Activated CD8-positive, alpha-beta T cell treated with anti-CD3 and anti-CD28 coated beads for 36 hours (primary cell): ENCODE results near the gene TENT4B. TPM values are rescaled to one million over a fixed set of nuclear protein-coding genes. Genes with fewer than 3 reads are reported as not detected.

ENCODE experiments used
- ATAC-seq: fragments of 200-7000 bp; cut with Tn5 transposase; one replicate; pipeline ENCODE4 v1.10.0; 2021; ENCODE audit warnings: mild to moderate bottlenecking, moderate library complexity
- CTCF ChIA-PET: fragments of 350-600 bp; sonication (Branson Sonifier 250); formaldehyde crosslinking; loops from one replicate; lab custom pipeline; 2021; ENCODE audit warnings: antibody characterized with exemption; lab: Charles Lee
- POLR2A ChIA-PET: fragments of 350-600 bp; sonication (Branson Sonifier 250); formaldehyde crosslinking; loops from one replicate; lab custom pipeline; 2021; ENCODE audit warnings: antibody characterized with exemption; lab: Charles Lee
- DNase-seq: peaks from one replicate; pipeline ENCODE4 v3.0.0-alpha.2; 2020
- H3K27ac Mint-ChIP-seq: one replicate; pipeline ENCODE4 v1.8.0; 2021; ENCODE audit warnings: mild to moderate bottlenecking, mixed read lengths
- H3K27me3 Mint-ChIP-seq: one replicate; pipeline ENCODE4 v1.8.0; 2021; ENCODE audit warnings: mixed read lengths
- H3K36me3 Mint-ChIP-seq: one replicate; pipeline ENCODE4 v1.8.0; 2021; ENCODE audit warnings: low read depth, mixed read lengths
- H3K4me1 Mint-ChIP-seq: one replicate; pipeline ENCODE4 v1.8.0; 2021; ENCODE audit warnings: low read depth, mixed read lengths
- H3K4me3 Mint-ChIP-seq: one replicate; pipeline ENCODE4 v1.8.0; 2021; ENCODE audit warnings: mild to moderate bottlenecking, moderate library complexity, mixed read lengths
- H3K9me3 Mint-ChIP-seq: one replicate; pipeline ENCODE4 v1.8.0; 2021; ENCODE audit warnings: mixed read lengths
- CTCF ChIP-seq: fragments of 200-600 bp; IDR thresholded peaks from one replicate; pipeline ENCODE4 v1.8.0; 2022; ENCODE audit warnings: antibody characterized with exemption, mild to moderate bottlenecking
- intact Hi-C: fragments of 100-400 bp; cut with micrococcal nuclease; formaldehyde crosslinking; loops from one replicate; pipeline ENCODE4 v1.10.0; 2022
- total RNA-seq, 2 experiments: library from RNA; stranded (reverse); gene quantifications; one replicate each; pipeline ENCODE4 v1.2.3, GENCODE V29; 2021

Gene TENT4B
- total RNA-seq, 2 experiments from 2014 or later, result 19.0 to 19.2 TPM

DNA sequence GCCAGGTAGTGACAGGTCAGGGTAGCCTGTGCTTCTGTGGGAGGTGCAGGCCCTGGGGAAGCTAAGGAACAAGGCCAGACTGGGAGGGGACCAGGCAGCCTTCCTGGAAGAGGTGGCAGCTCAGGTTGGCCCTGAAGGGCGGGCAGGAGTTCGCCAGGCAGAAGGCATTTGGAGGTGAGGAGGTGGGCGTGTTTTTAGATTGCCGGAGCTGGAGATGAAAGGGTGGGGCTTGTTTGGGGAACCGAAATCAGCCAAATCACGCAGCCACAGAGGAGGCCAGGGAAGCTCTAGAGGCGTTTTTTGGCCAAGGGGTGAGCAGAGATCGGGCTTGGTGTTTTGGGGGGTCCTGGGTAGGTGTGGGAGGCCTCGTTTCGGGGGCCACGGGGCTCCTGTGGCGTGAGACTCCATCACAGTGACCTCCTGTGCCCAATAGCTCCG lies 120.8 kb downstream of the TENT4B start:
- Mint-ChIP-seq H3K27me3 (no peaks in the 10 kb centered on the region), H3K9me3 (peaks cover 10% of the 10 kb centered on the region), H3K27ac (peak overlapping the region; percentile 100), H3K4me1 (peaks cover 94% of the 10 kb centered on the region), H3K4me3 (peak overlapping the region; percentile 93), H3K36me3 (peaks cover 39% of the 10 kb centered on the region)
- CTCF ChIA-PET, result interaction anchor here (0.8 to 4.2 kb wide), 14 partner anchors 8 to 392 kb away, joined by 3 to 25 read pairs (median 4); partner anchors contain the start of genes ADCY7 and CNEP1R1
- ATAC-seq (peak; percentile 28), DNase-seq (peak; percentile 68)
- POLR2A ChIA-PET, result interaction anchor here (0.8 to 19.3 kb wide), 10 partner anchors 6 to 408 kb away, joined by 3 to 215 read pairs (median 5); partner anchors contain the start of genes ADCY7 and SNX20
- TF ChIP-seq CTCF, result no peak
- intact Hi-C loops, result no loop called here

DNA sequence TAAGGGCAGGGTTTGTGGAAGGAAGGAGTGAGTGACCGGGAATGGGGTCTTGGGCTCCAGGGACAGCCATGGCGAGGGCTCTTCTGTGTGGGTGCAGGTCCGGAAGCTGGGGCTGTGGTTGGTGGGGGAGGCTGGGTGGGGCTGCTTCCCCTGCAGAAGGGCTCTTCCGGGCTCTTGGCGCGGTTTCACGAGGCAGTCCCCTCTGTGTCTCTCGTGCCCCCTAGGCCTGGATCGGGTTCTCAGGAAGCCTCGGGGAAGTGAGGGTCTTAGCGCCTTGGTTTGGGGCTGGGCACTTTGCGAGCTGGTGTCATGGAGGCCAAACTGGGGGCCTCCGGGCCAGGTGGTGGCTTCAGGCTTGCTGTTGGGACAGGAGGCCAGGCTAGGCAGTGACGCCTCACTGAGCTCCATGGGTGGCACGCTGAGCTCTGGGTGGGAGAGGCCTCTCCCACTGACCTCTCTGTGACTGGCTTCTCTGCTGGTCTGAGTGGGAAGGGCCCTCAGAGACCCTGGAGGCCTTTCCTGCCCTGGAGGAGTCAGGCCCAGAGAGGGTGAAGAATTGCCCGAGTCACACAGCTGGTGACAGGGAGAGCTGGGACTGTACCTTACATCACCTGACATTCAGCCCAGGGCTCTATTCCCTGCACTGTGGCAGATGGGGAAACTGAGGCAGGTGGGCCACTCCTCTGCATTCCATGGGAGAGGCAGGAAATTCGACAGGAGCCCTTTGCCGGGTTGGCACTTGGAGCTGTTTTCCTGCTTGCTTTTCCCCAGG lies 121.4 kb downstream of the TENT4B start:
- Mint-ChIP-seq H3K27me3 (no peaks in the 10 kb centered on the region), H3K4me3 (peak overlapping the region; percentile 93), H3K27ac (peak overlapping the region; percentile 100), H3K9me3 (peaks cover 10% of the 10 kb centered on the region), H3K36me3 (peaks cover 34% of the 10 kb centered on the region), H3K4me1 (peaks cover 94% of the 10 kb centered on the region)
- intact Hi-C loops, result loop anchor here (5.0 kb wide), 2 partner anchors 38 to 63 kb away; no protein-coding TSS in a partner anchor
- ATAC-seq, result peak; percentile 61
- peak; percentile 73 for DNase-seq
- no peak for TF ChIP-seq CTCF
- ChIA-PET CTCF (interaction anchor here (0.9 to 4.2 kb wide), 18 partner anchors 9 to 532 kb away, joined by 3 to 25 read pairs (median 4); partner anchors contain the start of genes ADCY7 and CNEP1R1), POLR2A (interaction anchor here (0.7 to 19.3 kb wide), 14 partner anchors 7 to 407 kb away, joined by 3 to 215 read pairs (median 4); partner anchors contain the start of genes ADCY7 and SNX20)

- peak overlapping the region; percentile 93 for H3K4me3 Mint-ChIP-seq
- peaks cover 33% of the 10 kb centered on the region for H3K36me3 Mint-ChIP-seq
- peak overlapping the region; percentile 100 for H3K27ac Mint-ChIP-seq
- H3K9me3 Mint-ChIP-seq, result peaks cover 10% of the 10 kb centered on the region
- peaks cover 94% of the 10 kb centered on the region for H3K4me1 Mint-ChIP-seq
- intact Hi-C loops, result loop anchor here (5.0 kb wide), 2 partner anchors 37 to 62 kb away; no protein-coding TSS in a partner anchor
- ATAC-seq, result no peak
- H3K27me3 Mint-ChIP-seq, result no peaks in the 10 kb centered on the region
- no peak for DNase-seq
- ChIA-PET POLR2A (interaction anchor here (0.7 to 19.3 kb wide), 12 partner anchors 6 to 391 kb away, joined by 3 to 215 read pairs (median 4); partner anchors contain the start of gene ADCY7), CTCF (interaction anchor here (0.8 to 4.2 kb wide), 16 partner anchors 9 to 531 kb away, joined by 3 to 25 read pairs (median 4); partner anchors contain the start of genes ADCY7 and CNEP1R1)
- no peak for TF ChIP-seq CTCF
Observed at GRCh38 chr16:50275098-50275415, 122.0 kb downstream of the TENT4B start.

DNA sequence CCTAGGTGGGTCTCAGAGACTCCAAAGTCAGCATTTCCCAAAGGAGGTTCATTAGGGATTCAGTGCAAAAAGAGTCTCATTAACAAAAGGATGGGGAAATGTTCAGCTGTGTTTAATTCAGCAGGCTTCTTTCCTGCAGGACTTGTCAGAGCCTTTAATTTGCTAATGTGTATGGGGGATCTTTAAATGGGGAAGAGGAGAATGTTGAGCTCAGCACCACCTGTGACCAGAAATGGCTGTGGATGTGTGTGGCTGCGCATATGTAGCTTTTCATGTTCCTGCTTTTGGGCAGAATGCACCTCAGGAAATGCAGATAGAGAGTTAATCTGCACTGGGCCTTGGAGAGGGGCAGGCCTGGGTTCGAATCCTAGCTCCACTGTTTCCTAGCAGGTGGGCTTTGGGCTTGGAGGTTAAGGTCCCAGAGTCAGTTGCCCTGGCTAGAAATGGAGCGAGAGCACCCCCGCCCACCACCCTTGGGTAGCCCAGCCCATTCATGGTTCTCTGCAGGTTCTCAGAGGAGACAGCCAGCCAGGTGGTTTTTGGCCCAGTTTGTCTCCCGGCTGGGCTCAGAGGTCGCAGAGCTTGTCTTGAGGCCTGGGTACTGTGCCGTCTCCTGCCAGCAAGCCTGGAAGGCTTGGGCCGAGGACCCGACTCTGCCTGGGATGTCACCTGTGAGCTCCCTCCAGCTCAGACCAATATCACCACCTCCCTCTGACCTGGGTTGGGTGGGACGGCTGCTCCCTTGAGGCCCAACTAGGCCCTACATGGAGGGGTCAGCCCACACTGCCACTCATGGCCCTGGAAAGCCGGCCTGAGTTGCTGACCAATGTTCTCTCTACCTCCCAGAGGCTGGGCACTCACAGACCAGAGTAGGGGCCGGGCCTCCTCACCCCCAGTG lies 122.6 kb downstream of the TENT4B start:
- peaks cover 37% of the 10 kb centered on the region for H3K36me3 Mint-ChIP-seq

More for the DNA sequence above, 122.6 kb downstream of the TENT4B start:
- DNase-seq (no peak), ATAC-seq (no peak)
- Mint-ChIP-seq H3K9me3 (peaks cover 10% of the 10 kb centered on the region), H3K4me1 (peaks cover 94% of the 10 kb centered on the region), H3K27me3 (no peaks in the 10 kb centered on the region), H3K27ac (peak overlapping the region; percentile 100), H3K4me3 (peak overlapping the region; percentile 93)
- ChIA-PET POLR2A (interaction anchor here (0.9 to 19.3 kb wide), 8 partner anchors 6 to 124 kb away, joined by 3 to 215 read pairs (median 6); partner anchors contain the start of gene ADCY7), CTCF (interaction anchor here (0.8 to 4.2 kb wide), 17 partner anchors 8 to 531 kb away, joined by 3 to 25 read pairs (median 3); partner anchors contain the start of genes ADCY7 and CNEP1R1)
- intact Hi-C loops, result loop anchor here (5.0 kb wide), 2 partner anchors 37 to 62 kb away; no protein-coding TSS in a partner anchor
- no peak for TF ChIP-seq CTCF
